ENCODE results near the gene GOLGA6L6. TPM values are rescaled to one million over a fixed set of nuclear protein-coding genes. Genes with fewer than 3 reads are reported as not detected.

GOLGA6L6 gene
- total RNA-seq, result not detected in 2 replicates

DNA sequence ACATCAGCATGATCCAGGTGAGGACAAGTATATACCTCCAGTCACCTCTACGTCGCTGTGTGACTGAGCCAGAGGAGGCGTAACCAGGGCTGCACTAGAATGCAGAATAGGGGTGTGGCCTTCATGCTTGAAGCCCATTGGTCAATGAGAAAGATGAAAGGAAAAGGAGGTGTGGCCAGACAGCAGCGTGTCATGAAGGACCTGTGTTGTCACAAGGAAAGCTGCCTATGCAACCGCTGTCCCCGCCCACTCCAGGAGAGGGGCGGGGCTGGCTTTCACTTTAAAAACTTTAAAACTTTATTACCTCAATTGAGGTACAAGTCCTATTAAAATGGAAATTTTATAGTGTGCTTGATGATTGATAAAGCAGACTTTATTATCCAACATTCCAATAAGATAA lies at the start of gene GOLGA6L6:
Gene GOLGA6L6 (minus strand): TSS at position 101 of the 400 bp plus-strand sequence. CDS start 91 bp downstream, at position 10.

Data from regular cardiac myocyte (primary cell).